PC-9 (cell line): ENCODE measurements around the gene ARHGAP33.

Source experiments
- CTCF ChIP-seq: fragments of 200-600 bp; sonication (generic); conservative IDR thresholded peaks from 2 replicates; pipeline ENCODE4 v1.6.1; 2017; ENCODE audit warnings: mixed run types, antibody characterized with exemption, mild to moderate bottlenecking, moderate library complexity
- EZH2 ChIP-seq: fragments of 200-600 bp; sonication (generic); IDR thresholded peaks from 2 replicates; pipeline ENCODE4 v1.8.0; 2017; ENCODE audit warnings: antibody characterized with exemption, low read depth

- no peak for TF ChIP-seq CTCF
- TF ChIP-seq EZH2: no peak
These were observed 41.5 kb downstream of the ARHGAP33 start for GRCh38 chr19:35816846-35817245.
